Omental fat pad (tissue), 4 donors: ENCODE results near the gene ZNF800. TPM values are rescaled to one million over a fixed set of nuclear protein-coding genes. Genes with fewer than 3 reads are reported as not detected.

ENCODE experiments used
- ATAC-seq: fragments of 150-250 bp; one replicate; pipeline ENCODE4 v1.9.1; 2016; ENCODE audit warnings: mild to moderate bottlenecking, moderate library complexity; ENCODE audit not compliant: low FRiP score
- DNase-seq: peaks from one replicate; pipeline ENCODE4 v3.0.0-alpha.2; 2019; ENCODE audit warnings: low spot score
- total RNA-seq, 4 donors: library from RNA; depleted of rRNA; stranded (reverse); fragments of >200 nt; gene quantifications; one replicate each; pipeline ENCODE4 v1.1.0, GENCODE V29; 2016
- TF ChIP-seq, protein P1 (sequence below), 3 donors: fragments of 450-650 bp; IDR thresholded peaks; one replicate each; pipeline ENCODE4 v1.5.1; 2016 to 2017; ENCODE audit warnings: antibody characterized with exemption in 3 of 3, mild to moderate bottlenecking in 3 of 3, moderate library complexity in 2 of 3

Gene ZNF800
- total RNA-seq, 4 donors from 2014 or later, result 28.3 to 47.2 (median 35.8) TPM

GRCh38 chr7:127336458-127336857 is 56.0 kb downstream of the ZNF800 start:
- TF ChIP-seq, protein P1, sequence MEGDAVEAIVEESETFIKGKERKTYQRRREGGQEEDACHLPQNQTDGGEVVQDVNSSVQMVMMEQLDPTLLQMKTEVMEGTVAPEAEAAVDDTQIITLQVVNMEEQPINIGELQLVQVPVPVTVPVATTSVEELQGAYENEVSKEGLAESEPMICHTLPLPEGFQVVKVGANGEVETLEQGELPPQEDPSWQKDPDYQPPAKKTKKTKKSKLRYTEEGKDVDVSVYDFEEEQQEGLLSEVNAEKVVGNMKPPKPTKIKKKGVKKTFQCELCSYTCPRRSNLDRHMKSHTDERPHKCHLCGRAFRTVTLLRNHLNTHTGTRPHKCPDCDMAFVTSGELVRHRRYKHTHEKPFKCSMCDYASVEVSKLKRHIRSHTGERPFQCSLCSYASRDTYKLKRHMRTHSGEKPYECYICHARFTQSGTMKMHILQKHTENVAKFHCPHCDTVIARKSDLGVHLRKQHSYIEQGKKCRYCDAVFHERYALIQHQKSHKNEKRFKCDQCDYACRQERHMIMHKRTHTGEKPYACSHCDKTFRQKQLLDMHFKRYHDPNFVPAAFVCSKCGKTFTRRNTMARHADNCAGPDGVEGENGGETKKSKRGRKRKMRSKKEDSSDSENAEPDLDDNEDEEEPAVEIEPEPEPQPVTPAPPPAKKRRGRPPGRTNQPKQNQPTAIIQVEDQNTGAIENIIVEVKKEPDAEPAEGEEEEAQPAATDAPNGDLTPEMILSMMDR (IDR thresholded peaks at IDR 0.05), result no peak
- ATAC-seq, result no peak
- DNase-seq, result no peak

DNA sequence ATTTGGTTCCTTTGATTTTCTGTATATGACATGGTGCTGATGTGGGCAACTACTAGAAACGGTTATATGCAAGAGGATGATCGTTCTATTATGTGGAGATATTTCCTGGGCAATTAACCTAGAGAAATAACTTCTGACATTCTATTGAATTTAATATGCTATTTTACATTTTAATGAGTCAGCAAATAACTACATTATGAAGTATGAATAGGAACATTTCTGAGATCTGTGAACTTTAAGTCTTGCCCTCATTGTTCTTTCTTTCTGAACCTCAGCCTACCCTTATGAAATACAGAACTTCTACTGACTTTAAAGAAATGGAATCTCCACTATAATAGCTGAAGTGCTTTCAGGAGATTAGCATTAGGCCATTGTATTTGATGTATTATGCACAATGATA is 59.6 kb downstream of the ZNF800 start:
- no peak for DNase-seq
- ATAC-seq, result no peak
- TF ChIP-seq, protein P1 (IDR thresholded peaks at IDR 0.05), result no peak

- TF ChIP-seq, protein P1 (IDR thresholded peaks at IDR 0.05), result no peak
- ATAC-seq (no peak), DNase-seq (no peak)
These were observed 62.4 kb downstream of the ZNF800 start for GRCh38 chr7:127330070-127330469.

DNA sequence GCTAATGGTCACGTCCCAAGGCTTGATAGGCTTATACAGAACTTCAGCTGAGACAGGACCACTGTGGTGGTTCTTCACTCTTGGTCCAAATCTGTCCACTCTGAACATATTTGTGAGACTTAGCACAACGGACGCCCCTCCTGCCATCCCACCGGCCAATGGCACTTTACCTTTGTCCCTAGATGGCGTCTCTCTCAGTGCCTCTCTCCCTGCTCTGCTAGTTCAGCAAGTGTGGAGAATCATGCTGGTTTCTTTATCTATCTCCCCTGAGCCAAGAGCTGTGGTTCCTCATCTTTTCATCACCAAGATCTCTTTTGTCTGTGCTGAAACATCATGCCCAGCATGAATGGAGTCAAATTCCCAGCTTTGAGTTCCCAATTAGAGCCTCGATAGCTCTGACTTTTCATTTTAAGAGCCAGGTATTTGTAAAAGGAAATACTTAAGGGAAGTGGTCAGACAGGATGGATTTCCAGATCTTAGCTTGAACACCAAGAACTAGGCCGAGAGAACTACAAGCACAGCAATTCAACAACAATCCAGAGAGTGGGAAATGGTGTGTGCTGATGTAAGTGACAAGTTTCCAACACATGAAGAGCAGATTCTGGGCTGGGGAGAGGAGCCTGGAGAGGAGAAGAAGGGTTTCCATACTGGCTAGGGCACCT is 69.5 kb downstream of the ZNF800 start:
- TF ChIP-seq, protein P1 (IDR thresholded peaks at IDR 0.05), result no peak
- ATAC-seq (no peak), DNase-seq (no peak)

- ATAC-seq, result no peak
- DNase-seq, result no peak
These were observed 70.2 kb downstream of the ZNF800 start for GRCh38 chr7:127322351-127322750.

DNA sequence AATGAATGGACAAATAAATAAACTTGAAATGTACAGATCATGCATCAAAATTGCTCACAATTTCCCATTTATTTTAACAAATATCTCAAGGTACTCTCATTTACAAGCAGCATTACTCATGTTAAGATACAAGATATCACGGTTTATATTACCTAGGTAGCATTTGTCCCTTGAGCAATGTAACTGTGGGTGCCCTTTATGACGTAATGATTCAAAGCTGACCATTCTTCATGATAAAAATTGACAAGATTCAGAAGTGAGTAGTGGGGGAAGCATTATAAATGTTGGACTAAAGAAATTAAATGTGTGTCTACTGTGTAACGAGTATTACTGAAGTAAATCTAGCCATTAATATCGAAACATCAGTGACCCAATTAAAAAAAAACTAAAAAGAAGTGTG is 71.5 kb downstream of the ZNF800 start:
- ATAC-seq, result no peak
- DNase-seq, result no peak
- TF ChIP-seq, protein P1 (IDR thresholded peaks at IDR 0.05), result no peak

More at GRCh38 chr7:127322351-127322750, 70.2 kb downstream of the ZNF800 start:
- TF ChIP-seq, protein P1 (IDR thresholded peaks at IDR 0.05), result no peak

Other genes with a start within 250 kb of the ZNF800 start
- gene GRM8, start 139.8 kb downstream of the ZNF800 start, total RNA-seq, result not detected
- 10 to 100 TPM; 15.0 to 19.5 (median 15.8) TPM for gene GCC1, start 192.9 kb upstream of the ZNF800 start, total RNA-seq
- gene ARF5, start 195.7 kb upstream of the ZNF800 start, total RNA-seq, result 100 to 1,000 TPM; 116 to 159 (median 124) TPM
- 1 to 10 TPM; 1.2 to 3.6 (median 2.0) TPM for gene FSCN3, start 201.0 kb upstream of the ZNF800 start, total RNA-seq
- not detected for gene PAX4, start 225.4 kb upstream of the ZNF800 start, total RNA-seq